OCI-LY1 (cell line): Measurements from ENCODE around the gene CYP11A1.

Source experiments
- H2AFZ ChIP-seq: fragments of 200-600 bp; sonication (generic), shearing (Covaris generic); 2 replicates; pipeline ENCODE4 v1.6.0; 2014; ENCODE audit warnings: antibody characterized with exemption, mild to moderate bottlenecking, low read length
- H3F3A ChIP-seq: fragments of 200-600 bp; sonication (generic), shearing (Covaris generic); 2 replicates; pipeline ENCODE4 v1.6.0; 2014; ENCODE audit warnings: mild to moderate bottlenecking, antibody characterized with exemption, low read length, moderate library complexity; ENCODE audit not compliant: insufficient read depth
- H3K27ac ChIP-seq: fragments of 200-600 bp; sonication (generic); 2 replicates; pipeline ENCODE4 v1.5.1; 2014; ENCODE audit warnings: low read length, mixed run types, mild to moderate bottlenecking, low read depth; ENCODE audit not compliant: poor library complexity, severe bottlenecking
- H3K27me3 ChIP-seq: fragments of 200-600 bp; sonication (generic); 2 replicates; pipeline ENCODE4 v1.6.0; 2014; ENCODE audit warnings: antibody characterized with exemption, mild to moderate bottlenecking, low read length, moderate library complexity; ENCODE audit not compliant: insufficient read depth
- H3K36me3 ChIP-seq: fragments of 200-600 bp; sonication (generic); 2 replicates; pipeline ENCODE4 v1.6.1; 2014; ENCODE audit warnings: mild to moderate bottlenecking, antibody characterized with exemption, low read length, moderate library complexity, mixed read lengths; ENCODE audit not compliant: insufficient read depth
- H3K4me1 ChIP-seq: fragments of 200-600 bp; sonication (generic); 2 replicates; pipeline ENCODE4 v1.5.1; 2014; ENCODE audit warnings: mild to moderate bottlenecking, low read length, moderate library complexity; ENCODE audit not compliant: insufficient read depth, severe bottlenecking
- H3K4me2 ChIP-seq: fragments of 200-600 bp; sonication (generic), shearing (Covaris generic); 2 replicates; pipeline ENCODE4 v1.6.1; 2014; ENCODE audit warnings: low read length
- H3K4me3 ChIP-seq: fragments of 200-600 bp; sonication (generic); 2 replicates; pipeline ENCODE4 v1.5.1; 2014; ENCODE audit warnings: low read length, low read depth, mild to moderate bottlenecking, mixed read lengths; ENCODE audit not compliant: poor library complexity, severe bottlenecking
- H3K79me2 ChIP-seq: fragments of 200-600 bp; shearing (Covaris generic); 2 replicates; pipeline ENCODE4 v1.6.1; 2016; ENCODE audit warnings: mixed run types, low read length, mixed read lengths; ENCODE audit not compliant: insufficient read depth
- H3K9ac ChIP-seq: fragments of 200-600 bp; sonication (generic), shearing (Covaris generic); 2 replicates; pipeline ENCODE4 v1.6.1; 2014; ENCODE audit warnings: mild to moderate bottlenecking, low read length, mixed read lengths
- H3K9me2 ChIP-seq: fragments of 200-600 bp; sonication (generic), shearing (Covaris generic); 2 replicates; pipeline ENCODE4 v1.6.1; 2014; ENCODE audit warnings: low read depth, mild to moderate bottlenecking, low read length, mixed read lengths
- H3K9me3 ChIP-seq: fragments of 200-600 bp; shearing (Covaris generic); 2 replicates; pipeline ENCODE4 v1.6.1; 2014; ENCODE audit warnings: low read length, mixed read lengths
- H4K20me1 ChIP-seq: fragments of 200-600 bp; sonication (generic), shearing (Covaris generic); 2 replicates; pipeline ENCODE4 v1.6.0; 2016; ENCODE audit warnings: mild to moderate bottlenecking, low read length; ENCODE audit not compliant: insufficient read depth
- CTCF ChIP-seq: fragments of 200-600 bp; sonication (generic), shearing (Covaris generic); IDR thresholded peaks from 2 replicates; pipeline ENCODE4 v1.5.1; 2017; ENCODE audit warnings: mild to moderate bottlenecking, antibody characterized with exemption, low read length, moderate library complexity, mixed read lengths
- EZH2 ChIP-seq: fragments of 200-600 bp; sonication (generic), shearing (Covaris generic); IDR thresholded peaks from 2 replicates; pipeline ENCODE4 v1.8.0; 2017; ENCODE audit warnings: borderline replicate concordance, mixed run types, mild to moderate bottlenecking, antibody characterized with exemption, low read length, moderate library complexity, mixed read lengths

The CYP11A1 gene

GRCh38 chr15:74332611-74333010 is 34.8 kb downstream of the CYP11A1 start:
- Histone ChIP-seq H3K9me2 (no peaks in the 10 kb centered on the region), H3K27me3 (peaks cover 11% of the 10 kb centered on the region), H3K9me3 (no peaks in the 10 kb centered on the region), H2AFZ (no peak overlapping the region), H3K4me2 (no peak overlapping the region), H3K4me3 (no peak overlapping the region), H3K36me3 (no peaks in the 10 kb centered on the region), H3K27ac (no peak overlapping the region), H3F3A (no peaks in the 10 kb centered on the region), H3K4me1 (no peaks in the 10 kb centered on the region), H3K79me2 (no peaks in the 10 kb centered on the region), H3K9ac (no peak overlapping the region), H4K20me1 (no peaks in the 10 kb centered on the region)
- TF ChIP-seq EZH2 (no peak), CTCF (no peak)

- Histone ChIP-seq H3F3A (no peaks in the 10 kb centered on the region), H3K27me3 (peaks cover 10% of the 10 kb centered on the region), H3K9me2 (no peaks in the 10 kb centered on the region), H3K4me3 (no peak overlapping the region), H3K27ac (no peak overlapping the region), H3K4me1 (no peaks in the 10 kb centered on the region), H3K9me3 (no peaks in the 10 kb centered on the region), H2AFZ (no peak overlapping the region), H3K79me2 (no peaks in the 10 kb centered on the region), H3K36me3 (no peaks in the 10 kb centered on the region), H3K9ac (no peak overlapping the region), H4K20me1 (no peaks in the 10 kb centered on the region), H3K4me2 (no peak overlapping the region)
- TF ChIP-seq CTCF (no peak), EZH2 (no peak)
Measured at GRCh38 chr15:74332011-74332410, 35.4 kb downstream of the CYP11A1 start.

GRCh38 chr15:74330861-74331408 is 36.5 kb downstream of the CYP11A1 start:
- H3K36me3 ChIP-seq: no peaks in the 10 kb centered on the region
- no peaks in the 10 kb centered on the region for H4K20me1 ChIP-seq
- TF ChIP-seq EZH2 (no peak), CTCF (no peak)
- no peak overlapping the region for H3K9ac ChIP-seq
- no peaks in the 10 kb centered on the region for H3K9me3 ChIP-seq
- no peak overlapping the region for H3K27ac ChIP-seq
- H3K4me3 ChIP-seq: no peak overlapping the region
- H3K4me2 ChIP-seq: no peak overlapping the region
- H3K4me1 ChIP-seq: no peaks in the 10 kb centered on the region
- H3K9me2 ChIP-seq: no peaks in the 10 kb centered on the region
- no peaks in the 10 kb centered on the region for H3K79me2 ChIP-seq
- H3F3A ChIP-seq: no peaks in the 10 kb centered on the region
- no peak overlapping the region for H2AFZ ChIP-seq
- peaks cover 4% of the 10 kb centered on the region; the same call in 1 of the 2 replicates for H3K27me3 ChIP-seq
